HCT116 (cell line): Measurements from ENCODE around the gene EIF4E. TPM values are rescaled to one million over a fixed set of nuclear protein-coding genes. Genes with fewer than 3 reads are reported as not detected.

Experiments used
- ATAC-seq: fragments of 200-7000 bp; cut with Tn5 transposase; 2 replicates; pipeline ENCODE4 v1.9.1; 2020; ENCODE audit warnings: mild to moderate bottlenecking, moderate library complexity
- BruUV-seq: library from RNA; stranded (reverse); fragments of 400-500 nt; replicated peaks from 2 replicates; lab custom pipeline; 2021; lab: Mats Ljungman, UMichigan
- CTCF ChIA-PET: fragments of 300-600 bp; sonication (Branson Sonifier 250); formaldehyde crosslinking; loops from one replicate; lab custom pipeline; 2021; ENCODE audit warnings: antibody characterized with exemption; lab: Charles Lee
- POLR2A ChIA-PET: fragments of 300-600, 350-600 bp; sonication (Branson Sonifier 250); formaldehyde crosslinking; loops from one replicate; lab custom pipeline; 2021; ENCODE audit warnings: antibody characterized with exemption; lab: Charles Lee
- RAD21 ChIA-PET, 2 experiments: fragments of 300-600 bp; sonication (Branson Sonifier 250); formaldehyde crosslinking; loops; one replicate each; lab custom pipeline; 2023; ENCODE audit warnings: low total read pairs in 2 of 2; ENCODE audit not compliant: uncharacterized antibody in 2 of 2, unreplicated experiment in 2 of 2, low non-redundant PET in 1 of 2; lab: Charles Lee
- DNase-seq: peaks from one replicate; pipeline ENCODE4 v3.0.0-alpha.2; 2010; ENCODE audit warnings: low read depth, low spot score
- H2AFZ ChIP-seq: fragments of 200-600 bp; shearing (Covaris generic), sonication (generic); 2 replicates; pipeline ENCODE4 v1.6.1; 2017; ENCODE audit warnings: low read depth, mixed run types, mixed read lengths, antibody characterized with exemption, low read length; ENCODE audit not compliant: poor library complexity, severe bottlenecking
- H3K27ac ChIP-seq: 2 replicates; pipeline ENCODE4 v1.5.1; 2012; ENCODE audit warnings: low read depth, low read length
- H3K27me3 ChIP-seq: fragments of 200-600 bp; sonication (generic); 2 replicates; pipeline ENCODE4 v1.6.1; 2016; ENCODE audit warnings: mixed run types, low read length, mixed read lengths; ENCODE audit not compliant: insufficient read depth
- H3K36me3 ChIP-seq, 2 experiments: fragments of 200-500 bp in 1 of 2; fragments of 200-600 bp in 1 of 2; sonication (Bioruptor generic) in 1 of 2; sonication (generic) in 1 of 2; 2 replicates each; pipeline versions ENCODE4 v1.5.1 to v1.6.1; 2014 to 2016; ENCODE audit warnings: low read length in 2 of 2, inconsistent platforms in 1 of 2, mixed read lengths in 1 of 2, mixed run types in 1 of 2; ENCODE audit not compliant: insufficient read depth in 2 of 2, control insufficient read depth in 1 of 2
- H3K4me1 ChIP-seq, 2 experiments: fragments of 200-600 bp in 1 of 2; sonication (generic) in 1 of 2; 2 replicates each; pipeline versions ENCODE4 v1.5.1 to v1.6.1; 2012 to 2017; ENCODE audit warnings: low read length in 2 of 2, inconsistent platforms in 1 of 2, mild to moderate bottlenecking in 1 of 2, mixed read lengths in 1 of 2, mixed run types in 1 of 2, moderate library complexity in 1 of 2; ENCODE audit not compliant: insufficient read depth in 2 of 2, control insufficient read depth in 1 of 2
- H3K4me2 ChIP-seq: fragments of 200-600 bp; sonication (generic); 2 replicates; pipeline ENCODE4 v1.6.1; 2017; ENCODE audit warnings: mixed run types, low read length, mixed read lengths
- H3K4me3 ChIP-seq, 2 experiments: fragments of 200-600 bp in 1 of 2; sonication (generic) in 1 of 2; replicated peaks in 1 of 2; 2 replicates each; pipeline ENCODE4 v1.5.1; 2011 to 2016; ENCODE audit warnings: low read length in 2 of 2, control low read depth in 1 of 2, low read depth in 1 of 2, mild to moderate bottlenecking in 1 of 2, mixed read lengths in 1 of 2, mixed run types in 1 of 2
- H3K79me2 ChIP-seq: fragments of 200-600 bp; sonication (generic); 2 replicates; pipeline ENCODE4 v1.6.1; 2017; ENCODE audit warnings: mild to moderate bottlenecking, mixed run types, low read length, moderate library complexity, mixed read lengths; ENCODE audit not compliant: insufficient read depth
- H3K9ac ChIP-seq: fragments of 200-600 bp; sonication (generic); 2 replicates; pipeline ENCODE4 v1.6.1; 2016; ENCODE audit warnings: low read length, mixed read lengths
- H3K9me2 ChIP-seq: fragments of 200-600 bp; sonication (generic), shearing (Covaris generic); 2 replicates; pipeline ENCODE4 v1.6.1; 2017; ENCODE audit warnings: mixed run types, mild to moderate bottlenecking, moderate library complexity; ENCODE audit not compliant: insufficient read depth
- H3K9me3 ChIP-seq, 2 experiments: fragments of 200-500 bp in 1 of 2; fragments of 200-600 bp in 1 of 2; sonication (Bioruptor generic) in 1 of 2; sonication (generic) in 1 of 2; 2 replicates each; pipeline ENCODE4 v1.6.1; 2014 to 2017; ENCODE audit warnings: low read length in 2 of 2, mixed read lengths in 2 of 2, inconsistent platforms in 1 of 2, low read depth in 1 of 2, mild to moderate bottlenecking in 1 of 2, mixed run types in 1 of 2, moderate library complexity in 1 of 2; ENCODE audit not compliant: control insufficient read depth in 1 of 2, insufficient read depth in 1 of 2
- H4K20me1 ChIP-seq: fragments of 200-600 bp; sonication (generic), shearing (Covaris generic); 2 replicates; pipeline ENCODE4 v1.6.1; 2017; ENCODE audit warnings: mixed run types, mild to moderate bottlenecking, moderate library complexity; ENCODE audit not compliant: insufficient read depth
- CBX3 ChIP-seq: IDR thresholded peaks from 2 replicates; pipeline ENCODE4 v1.6.1; 2012; ENCODE audit warnings: low read depth
- CEBPB ChIP-seq: IDR thresholded peaks from 2 replicates; pipeline ENCODE4 v1.6.1; 2012; ENCODE audit warnings: low read depth
- CTCF ChIP-seq, 3 experiments: fragments of 200-600 bp in 1 of 3; sonication (generic) in 1 of 3; IDR thresholded peaks in 2 of 3; conservative IDR thresholded peaks in 1 of 3; 2 replicates each; pipeline ENCODE4 v1.5.1; 2012 to 2017; ENCODE audit warnings: low read depth in 2 of 3, low read length in 2 of 3, antibody characterized with exemption in 1 of 3, borderline replicate concordance in 1 of 3, control low read depth in 1 of 3, mild to moderate bottlenecking in 1 of 3, mixed read lengths in 1 of 3, mixed run types in 1 of 3, moderate library complexity in 1 of 3; ENCODE audit not compliant: insufficient read depth in 1 of 3
- EGR1 ChIP-seq: IDR thresholded peaks from 2 replicates; pipeline ENCODE4 v1.6.1; 2012; ENCODE audit warnings: low read depth
- ELF1 ChIP-seq: IDR thresholded peaks from 2 replicates; pipeline ENCODE4 v1.6.1; 2012; ENCODE audit warnings: low read depth, borderline replicate concordance
- SIN3A ChIP-seq: IDR thresholded peaks from 2 replicates; pipeline ENCODE4 v1.6.1; 2012; ENCODE audit warnings: low read depth
- SRF ChIP-seq: IDR thresholded peaks from 2 replicates; pipeline ENCODE4 v1.6.1; 2012; ENCODE audit warnings: low read depth
- ZFX ChIP-seq: fragments of 450-650 bp; IDR thresholded peaks from 2 replicates; pipeline ENCODE4 v1.6.1; 2017
- intact Hi-C: fragments of 100-400 bp; cut with micrococcal nuclease; formaldehyde crosslinking; loops from 2 replicates; pipeline ENCODE4 v1.10.0; 2022
- total RNA-seq: library from RNA; stranded (reverse); gene quantifications from one replicate; pipeline ENCODE4 v1.2.1, GENCODE V29; 2021; ENCODE audit not compliant: unreplicated experiment
- TF ChIP-seq, protein P1 (sequence below): IDR thresholded peaks from 2 replicates; pipeline ENCODE4 v1.6.1; 2012; ENCODE audit warnings: low read depth

EIF4E gene
- total RNA-seq, 1 experiment from 2014 or later = 148 TPM

- H3K9me3 ChIP-seq = no peaks in the 10 kb centered on the region
- DNase-seq = no peak
- no peak overlapping the region for H2AFZ ChIP-seq
- no peak overlapping the region for H3K4me3 ChIP-seq
- no peak overlapping the region for H3K9ac ChIP-seq
- ATAC-seq = no peak
- no peaks in the 10 kb centered on the region for H3K9me2 ChIP-seq
- H3K36me3 ChIP-seq = peaks cover 15 to 24% of the 10 kb centered on the region in 2 experiments
- CTCF ChIA-PET = no interaction called here
- POLR2A ChIA-PET = no interaction called here
- peaks cover 0 to 3% of the 10 kb centered on the region in 2 experiments; a peak in 1 of 4 replicates for H3K4me1 ChIP-seq
- H4K20me1 ChIP-seq = peaks cover 64% of the 10 kb centered on the region; the same call in 1 of the 2 replicates
- BruUV-seq = no TSS peak
- H3K4me2 ChIP-seq = no peak overlapping the region
- no peak for TF ChIP-seq SIN3A
- TF ChIP-seq SRF = no peak
- TF ChIP-seq CBX3 = no peak
- no peak for TF ChIP-seq CEBPB
- TF ChIP-seq ZFX = no peak
- no peak for TF ChIP-seq ELF1
- TF ChIP-seq CTCF (IDR thresholded peaks at IDR 0.05 in 2 of 3, conservative IDR thresholded peaks at IDR 0.05 in 1 of 3; ENCODE audit: borderline replicate concordance in 1 of 3, insufficient read depth in 1 of 3, low read depth in 2 of 3, low read length in 2 of 3) = no peak
- TF ChIP-seq, protein P1, sequence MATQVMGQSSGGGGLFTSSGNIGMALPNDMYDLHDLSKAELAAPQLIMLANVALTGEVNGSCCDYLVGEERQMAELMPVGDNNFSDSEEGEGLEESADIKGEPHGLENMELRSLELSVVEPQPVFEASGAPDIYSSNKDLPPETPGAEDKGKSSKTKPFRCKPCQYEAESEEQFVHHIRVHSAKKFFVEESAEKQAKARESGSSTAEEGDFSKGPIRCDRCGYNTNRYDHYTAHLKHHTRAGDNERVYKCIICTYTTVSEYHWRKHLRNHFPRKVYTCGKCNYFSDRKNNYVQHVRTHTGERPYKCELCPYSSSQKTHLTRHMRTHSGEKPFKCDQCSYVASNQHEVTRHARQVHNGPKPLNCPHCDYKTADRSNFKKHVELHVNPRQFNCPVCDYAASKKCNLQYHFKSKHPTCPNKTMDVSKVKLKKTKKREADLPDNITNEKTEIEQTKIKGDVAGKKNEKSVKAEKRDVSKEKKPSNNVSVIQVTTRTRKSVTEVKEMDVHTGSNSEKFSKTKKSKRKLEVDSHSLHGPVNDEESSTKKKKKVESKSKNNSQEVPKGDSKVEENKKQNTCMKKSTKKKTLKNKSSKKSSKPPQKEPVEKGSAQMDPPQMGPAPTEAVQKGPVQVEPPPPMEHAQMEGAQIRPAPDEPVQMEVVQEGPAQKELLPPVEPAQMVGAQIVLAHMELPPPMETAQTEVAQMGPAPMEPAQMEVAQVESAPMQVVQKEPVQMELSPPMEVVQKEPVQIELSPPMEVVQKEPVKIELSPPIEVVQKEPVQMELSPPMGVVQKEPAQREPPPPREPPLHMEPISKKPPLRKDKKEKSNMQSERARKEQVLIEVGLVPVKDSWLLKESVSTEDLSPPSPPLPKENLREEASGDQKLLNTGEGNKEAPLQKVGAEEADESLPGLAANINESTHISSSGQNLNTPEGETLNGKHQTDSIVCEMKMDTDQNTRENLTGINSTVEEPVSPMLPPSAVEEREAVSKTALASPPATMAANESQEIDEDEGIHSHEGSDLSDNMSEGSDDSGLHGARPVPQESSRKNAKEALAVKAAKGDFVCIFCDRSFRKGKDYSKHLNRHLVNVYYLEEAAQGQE = no peak
- no peak for TF ChIP-seq EGR1
- intact Hi-C loops = no loop called here
- RAD21 ChIA-PET = no interaction called here
- no peaks in the 10 kb centered on the region for H3K27me3 ChIP-seq
- peaks cover 100% of the 10 kb centered on the region for H3K79me2 ChIP-seq
- H3K27ac ChIP-seq = no peak overlapping the region
Observed at GRCh38 chr4:98903963-98904362, 25.0 kb downstream of the EIF4E start.
